H9 (cell line): ENCODE results near the gene TNK2. TPM values are rescaled to one million over a fixed set of nuclear protein-coding genes. Genes with fewer than 3 reads are reported as not detected.

Experiments used
- DNase-seq: peaks from one replicate; pipeline ENCODE4 v3.0.0-alpha.2; 2017
- H2AFZ ChIP-seq: one replicate; pipeline ENCODE4 v1.6.1; 2013; ENCODE audit warnings: mild to moderate bottlenecking, low read length, control low read depth, moderate library complexity
- H2AK5ac ChIP-seq: 2 replicates; pipeline ENCODE4 v1.6.1; 2013; ENCODE audit warnings: low read length, control low read depth, mixed read lengths; ENCODE audit not compliant: insufficient read length
- H2BK120ac ChIP-seq: one replicate; pipeline ENCODE4 v1.6.1; 2013; ENCODE audit warnings: low read depth, mild to moderate bottlenecking, low read length, control low read depth, inconsistent platforms; ENCODE audit not compliant: poor library complexity, severe bottlenecking
- H2BK12ac ChIP-seq: 2 replicates; pipeline ENCODE4 v1.6.1; 2013; ENCODE audit warnings: low read length, control low read depth, mixed read lengths, low read depth; ENCODE audit not compliant: insufficient read length
- H2BK15ac ChIP-seq: 2 replicates; pipeline ENCODE4 v1.6.1; 2013; ENCODE audit warnings: low read depth, low read length, control low read depth
- H2BK20ac ChIP-seq: one replicate; pipeline ENCODE4 v1.6.1; 2013; ENCODE audit warnings: low read depth, mild to moderate bottlenecking, low read length, control low read depth, inconsistent platforms; ENCODE audit not compliant: poor library complexity, severe bottlenecking
- H2BK5ac ChIP-seq: 2 replicates; pipeline ENCODE4 v1.6.1; 2013; ENCODE audit warnings: low read length, control low read depth, mixed read lengths; ENCODE audit not compliant: insufficient read length
- H3K14ac ChIP-seq: 2 replicates; pipeline ENCODE4 v1.6.1; 2013; ENCODE audit warnings: low read length, control low read depth; ENCODE audit not compliant: insufficient read depth
- H3K18ac ChIP-seq: 2 replicates; pipeline ENCODE4 v1.6.1; 2013; ENCODE audit warnings: low read depth, mild to moderate bottlenecking, mixed read lengths, low read length, control low read depth; ENCODE audit not compliant: insufficient read length
- H3K23ac ChIP-seq: 2 replicates; pipeline ENCODE4 v1.6.1; 2013; ENCODE audit warnings: low read length, control low read depth, mixed read lengths, low read depth; ENCODE audit not compliant: insufficient read length
- H3K23me2 ChIP-seq: 2 replicates; pipeline ENCODE4 v1.6.1; 2013; ENCODE audit warnings: low read depth, mild to moderate bottlenecking, mixed read lengths, low read length, control low read depth; ENCODE audit not compliant: insufficient read length, poor library complexity, severe bottlenecking
- H3K27ac ChIP-seq: 2 replicates; pipeline ENCODE4 v1.5.1; 2013; ENCODE audit warnings: low read length, control low read depth, mixed read lengths, low read depth; ENCODE audit not compliant: insufficient read length
- H3K27me3 ChIP-seq: 2 replicates; pipeline ENCODE4 v1.6.1; 2013; ENCODE audit warnings: low read length, control low read depth, inconsistent platforms; ENCODE audit not compliant: insufficient read depth
- H3K4ac ChIP-seq: 2 replicates; pipeline ENCODE4 v1.6.1; 2013; ENCODE audit warnings: low read depth, mild to moderate bottlenecking, control low read depth, inconsistent platforms, low read length, moderate library complexity
- H3K4me1 ChIP-seq: 2 replicates; pipeline ENCODE4 v1.6.1; 2013; ENCODE audit warnings: low read length, control low read depth, inconsistent platforms; ENCODE audit not compliant: insufficient read depth
- H3K4me2 ChIP-seq: 2 replicates; pipeline ENCODE4 v1.6.1; 2013; ENCODE audit warnings: low read length, control low read depth, mixed read lengths; ENCODE audit not compliant: insufficient read length, insufficient read depth
- H3K56ac ChIP-seq: 2 replicates; pipeline ENCODE4 v1.6.1; 2013; ENCODE audit warnings: low read depth, mild to moderate bottlenecking, mixed read lengths, low read length, control low read depth; ENCODE audit not compliant: insufficient read length
- H3K79me1 ChIP-seq: 2 replicates; pipeline ENCODE4 v1.6.1; 2013; ENCODE audit warnings: low read depth, mild to moderate bottlenecking, moderate library complexity, low read length, control low read depth, inconsistent platforms; ENCODE audit not compliant: insufficient read depth, poor library complexity, severe bottlenecking
- H3K79me2 ChIP-seq: 2 replicates; pipeline ENCODE4 v1.6.1; 2013; ENCODE audit warnings: low read length, control low read depth, inconsistent platforms; ENCODE audit not compliant: insufficient read depth
- H3K9ac ChIP-seq: 2 replicates; pipeline ENCODE4 v1.6.1; 2013; ENCODE audit warnings: low read length, control low read depth, mixed read lengths; ENCODE audit not compliant: insufficient read length; ENCODE audit errors: extremely low read depth
- H3K9me3 ChIP-seq: one replicate; pipeline ENCODE4 v1.6.1; 2013; ENCODE audit warnings: low read depth, low read length, inconsistent platforms; ENCODE audit not compliant: control insufficient read depth
- H3T11ph ChIP-seq: one replicate; pipeline ENCODE4 v1.6.1; 2013; ENCODE audit warnings: mild to moderate bottlenecking, low read length, control low read depth, inconsistent platforms
- H4K20me1 ChIP-seq: one replicate; pipeline ENCODE4 v1.6.1; 2013; ENCODE audit not compliant: control insufficient read depth, insufficient read length, insufficient read depth
- H4K5ac ChIP-seq: 2 replicates; pipeline ENCODE4 v1.6.1; 2013; ENCODE audit warnings: low read depth, mild to moderate bottlenecking, mixed read lengths, low read length, control low read depth; ENCODE audit not compliant: insufficient read length
- H4K8ac ChIP-seq: replicated peaks from 2 replicates; pipeline ENCODE4 v1.6.1; 2013; ENCODE audit warnings: low read length, control low read depth, mixed read lengths, low read depth; ENCODE audit not compliant: insufficient read length
- H4K91ac ChIP-seq: 2 replicates; pipeline ENCODE4 v1.6.1; 2013; ENCODE audit warnings: low read depth, mild to moderate bottlenecking, moderate library complexity, mixed read lengths, low read length, control low read depth; ENCODE audit not compliant: insufficient read length
- H3K27ac Mint-ChIP-seq, 3 experiments: 2 replicates in 2 of 3; 3 replicates in 1 of 3; pipeline ENCODE4 v1.8.0; 2020 to 2021; ENCODE audit warnings: mixed read lengths in 3 of 3, mild to moderate bottlenecking in 1 of 3, moderate library complexity in 1 of 3
- H3K27me3 Mint-ChIP-seq: 2 replicates; pipeline ENCODE4 v1.8.0; 2021; ENCODE audit warnings: low read depth, mild to moderate bottlenecking, moderate library complexity, mixed read lengths
- H3K36me3 Mint-ChIP-seq, 3 experiments: 2 replicates in 2 of 3; 3 replicates in 1 of 3; pipeline ENCODE4 v1.8.0; 2020 to 2021; ENCODE audit warnings: low read depth in 3 of 3, mixed read lengths in 3 of 3; ENCODE audit not compliant: insufficient read depth in 1 of 3
- H3K4me1 Mint-ChIP-seq, 2 experiments: 2 replicates each; pipeline ENCODE4 v1.8.0; 2020; ENCODE audit warnings: mixed read lengths in 2 of 2
- H3K4me3 Mint-ChIP-seq, 2 experiments: 2 replicates in 1 of 2; 3 replicates in 1 of 2; pipeline ENCODE4 v1.8.0; 2020 to 2021; ENCODE audit warnings: mild to moderate bottlenecking in 2 of 2, mixed read lengths in 2 of 2, moderate library complexity in 1 of 2
- H3K9me3 Mint-ChIP-seq, 2 experiments: 2 replicates in 1 of 2; 3 replicates in 1 of 2; pipeline ENCODE4 v1.8.0; 2020; ENCODE audit warnings: mild to moderate bottlenecking in 2 of 2, mixed read lengths in 2 of 2, moderate library complexity in 1 of 2
- CTCF ChIP-seq: fragments of 200-600 bp; sonication (generic); conservative IDR thresholded peaks from 3 replicates; pipeline ENCODE4 v1.8.0; 2021; ENCODE audit warnings: antibody characterized with exemption, mild to moderate bottlenecking
- WGBS: extraction: QIAGEN DNeasy Blood & Tissue Kit; methylation state at CpG from one replicate; pipeline ENCODE4 v1.1.7; 2013; ENCODE audit warnings: missing lambda C conversion rate, low lambda C conversion rate, mixed read lengths; ENCODE audit not compliant: insufficient read length; ENCODE audit errors: extremely low coverage; 5-methylcytosine and 5-hydroxymethylcytosine counted together
- total RNA-seq: library from RNA; stranded (reverse); gene quantifications from 2 replicates; pipeline ENCODE4 v1.2.1, GENCODE V29; 2021

TNK2 gene
- total RNA-seq, 1 experiment from 2014 or later: 34.5 TPM

GRCh38 chr3:195859846-195860411, 48.4 kb downstream of the TNK2 start:
- no peak overlapping the region for H3K9ac ChIP-seq
- WGBS: no CpG with 5 or more reads among the region's 23 CpGs
- no peak overlapping the region for H4K91ac ChIP-seq
- H3K9me3 ChIP-seq: no peaks in the 10 kb centered on the region
- no peak overlapping the region for H2BK12ac ChIP-seq
- peak overlapping the region; percentile 33 for H3K18ac ChIP-seq
- H2AFZ ChIP-seq: no peak overlapping the region
- no peak overlapping the region for H4K8ac ChIP-seq
- H2AK5ac ChIP-seq: no peak overlapping the region
- no peaks in the 10 kb centered on the region for H3K27me3 ChIP-seq
- H3K23me2 ChIP-seq: no peaks in the 10 kb centered on the region
- no peaks in the 10 kb centered on the region for H3K79me1 ChIP-seq
- H3K79me2 ChIP-seq: no peaks in the 10 kb centered on the region
- no peaks in the 10 kb centered on the region; a peak in 1 of 5 replicates for H3K9me3 Mint-ChIP-seq
- no peak overlapping the region for H3K4me3 Mint-ChIP-seq
- no peaks in the 10 kb centered on the region; the same call in none of the 2 replicates for H3K27me3 Mint-ChIP-seq
- peak overlapping the region in 1 of 3 experiments; percentile 63; a peak in 2 of 7 replicates for H3K27ac Mint-ChIP-seq
- H3K27ac ChIP-seq: no peak overlapping the region
- H3K4me1 Mint-ChIP-seq: peaks cover 18 to 27% of the 10 kb centered on the region in 2 experiments
- H2BK120ac ChIP-seq: no peak overlapping the region
- no peak overlapping the region for H2BK15ac ChIP-seq
- H3K4me1 ChIP-seq: no peaks in the 10 kb centered on the region
- H4K20me1 ChIP-seq: no peaks in the 10 kb centered on the region
- H3K4ac ChIP-seq: no peak overlapping the region
- no peaks in the 10 kb centered on the region; a peak in 1 of 7 replicates for H3K36me3 Mint-ChIP-seq
- no peak overlapping the region for H2BK20ac ChIP-seq
- H3K56ac ChIP-seq: no peak overlapping the region
- no peak overlapping the region for H2BK5ac ChIP-seq
- no peak overlapping the region for H3K14ac ChIP-seq
- TF ChIP-seq CTCF: no peak
- no peak overlapping the region for H3K23ac ChIP-seq
- no peak for DNase-seq
- no peak overlapping the region for H4K5ac ChIP-seq
- no peak overlapping the region for H3T11ph ChIP-seq
- H3K4me2 ChIP-seq: no peak overlapping the region
